KG1 (cell line): ENCODE results near the gene TNS2.
"Not testable (repeated sequence)": the region's sequence is repeated elsewhere in the genome, so short reads cannot be mapped to it uniquely, and the experiment has no call there.

ENCODE experiments used
- DNase-seq: peaks from one replicate; lab custom pipeline; 2025; lab: John Stamatoyannopoulos, UW

The TNS2 gene, protein sequence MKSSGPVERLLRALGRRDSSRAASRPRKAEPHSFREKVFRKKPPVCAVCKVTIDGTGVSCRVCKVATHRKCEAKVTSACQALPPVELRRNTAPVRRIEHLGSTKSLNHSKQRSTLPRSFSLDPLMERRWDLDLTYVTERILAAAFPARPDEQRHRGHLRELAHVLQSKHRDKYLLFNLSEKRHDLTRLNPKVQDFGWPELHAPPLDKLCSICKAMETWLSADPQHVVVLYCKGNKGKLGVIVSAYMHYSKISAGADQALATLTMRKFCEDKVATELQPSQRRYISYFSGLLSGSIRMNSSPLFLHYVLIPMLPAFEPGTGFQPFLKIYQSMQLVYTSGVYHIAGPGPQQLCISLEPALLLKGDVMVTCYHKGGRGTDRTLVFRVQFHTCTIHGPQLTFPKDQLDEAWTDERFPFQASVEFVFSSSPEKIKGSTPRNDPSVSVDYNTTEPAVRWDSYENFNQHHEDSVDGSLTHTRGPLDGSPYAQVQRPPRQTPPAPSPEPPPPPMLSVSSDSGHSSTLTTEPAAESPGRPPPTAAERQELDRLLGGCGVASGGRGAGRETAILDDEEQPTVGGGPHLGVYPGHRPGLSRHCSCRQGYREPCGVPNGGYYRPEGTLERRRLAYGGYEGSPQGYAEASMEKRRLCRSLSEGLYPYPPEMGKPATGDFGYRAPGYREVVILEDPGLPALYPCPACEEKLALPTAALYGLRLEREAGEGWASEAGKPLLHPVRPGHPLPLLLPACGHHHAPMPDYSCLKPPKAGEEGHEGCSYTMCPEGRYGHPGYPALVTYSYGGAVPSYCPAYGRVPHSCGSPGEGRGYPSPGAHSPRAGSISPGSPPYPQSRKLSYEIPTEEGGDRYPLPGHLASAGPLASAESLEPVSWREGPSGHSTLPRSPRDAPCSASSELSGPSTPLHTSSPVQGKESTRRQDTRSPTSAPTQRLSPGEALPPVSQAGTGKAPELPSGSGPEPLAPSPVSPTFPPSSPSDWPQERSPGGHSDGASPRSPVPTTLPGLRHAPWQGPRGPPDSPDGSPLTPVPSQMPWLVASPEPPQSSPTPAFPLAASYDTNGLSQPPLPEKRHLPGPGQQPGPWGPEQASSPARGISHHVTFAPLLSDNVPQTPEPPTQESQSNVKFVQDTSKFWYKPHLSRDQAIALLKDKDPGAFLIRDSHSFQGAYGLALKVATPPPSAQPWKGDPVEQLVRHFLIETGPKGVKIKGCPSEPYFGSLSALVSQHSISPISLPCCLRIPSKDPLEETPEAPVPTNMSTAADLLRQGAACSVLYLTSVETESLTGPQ (N-terminal part only)

DNA sequence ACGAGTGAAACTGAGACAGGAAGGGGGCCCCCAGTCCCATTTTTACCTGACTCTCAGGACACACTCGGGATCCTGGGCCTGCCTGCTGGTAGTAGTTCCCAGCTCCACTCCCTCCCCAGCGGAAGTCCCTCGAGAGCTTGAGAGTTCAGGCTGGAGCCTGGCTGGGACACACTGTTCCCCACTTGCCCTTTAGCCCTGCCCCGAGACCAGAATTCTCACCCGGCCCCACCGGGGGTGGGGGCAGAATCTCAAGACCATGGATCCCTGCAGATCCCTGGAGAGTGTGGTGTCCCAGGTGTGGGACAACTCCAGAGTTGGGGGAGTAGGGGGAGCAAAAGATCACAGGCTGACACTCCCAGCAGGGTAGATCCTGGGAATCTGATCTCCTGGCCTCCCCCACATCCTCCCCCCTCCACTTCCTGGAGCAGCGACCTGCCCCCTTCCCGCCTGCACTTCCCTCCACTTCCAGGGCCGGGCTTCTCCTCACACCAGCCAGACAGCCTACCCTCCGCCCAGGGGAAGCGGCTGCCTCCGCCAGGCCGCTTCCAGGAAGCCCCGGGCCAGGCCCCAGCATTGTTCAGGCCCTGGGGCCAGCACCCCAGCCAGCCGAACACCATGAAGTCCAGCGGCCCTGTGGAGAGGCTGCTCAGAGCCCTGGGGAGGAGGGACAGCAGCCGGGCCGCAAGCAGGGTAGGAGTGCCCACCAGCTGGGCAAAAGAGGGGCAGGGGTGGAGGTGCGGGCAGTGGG, at the start of gene TNS2:
TSS of gene TNS2 (plus strand) at position 495 of the 748 bp plus-strand sequence. CDS start at position 616, 121 bp downstream.
- DNase-seq = no peak

DNA sequence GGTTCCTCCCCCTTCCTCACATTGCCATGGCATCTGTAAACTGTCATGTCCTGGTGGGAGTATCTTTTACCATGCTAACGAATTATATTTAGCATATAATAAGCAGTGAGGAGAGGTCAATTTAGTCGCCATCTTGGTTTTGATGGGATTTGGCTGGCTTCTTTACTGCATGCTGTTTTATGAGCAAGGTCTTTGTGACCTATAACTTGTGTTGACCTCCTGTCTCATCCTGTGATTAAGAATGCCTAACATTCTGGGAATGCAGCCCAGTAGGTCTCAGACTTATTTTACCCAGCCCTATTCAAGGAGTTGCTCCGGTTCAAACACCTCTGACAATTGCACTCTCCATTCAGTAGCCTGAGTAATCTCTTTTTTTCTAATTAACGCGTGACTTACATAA, 45.7 kb upstream of the TNS2 start:
- no peak for DNase-seq

DNA sequence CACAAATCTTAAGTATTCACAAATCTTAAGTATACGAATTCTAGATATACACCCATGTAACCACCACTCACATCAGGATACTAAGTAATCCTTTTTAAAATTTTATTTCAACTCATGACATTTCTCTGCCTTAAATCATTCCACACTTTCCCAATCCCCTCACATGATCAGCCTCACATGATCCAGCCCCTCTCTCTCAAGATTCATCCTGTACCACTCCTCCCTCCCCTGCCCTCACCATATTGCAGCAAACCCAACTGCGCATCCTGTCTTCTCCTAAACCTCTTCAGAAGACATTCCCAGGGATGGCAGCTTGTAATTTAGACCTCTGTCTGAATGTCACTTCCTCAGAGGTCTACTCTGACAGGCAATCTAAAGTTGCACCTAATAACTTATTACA, 45.3 kb upstream of the TNS2 start:
- no peak for DNase-seq

DNA sequence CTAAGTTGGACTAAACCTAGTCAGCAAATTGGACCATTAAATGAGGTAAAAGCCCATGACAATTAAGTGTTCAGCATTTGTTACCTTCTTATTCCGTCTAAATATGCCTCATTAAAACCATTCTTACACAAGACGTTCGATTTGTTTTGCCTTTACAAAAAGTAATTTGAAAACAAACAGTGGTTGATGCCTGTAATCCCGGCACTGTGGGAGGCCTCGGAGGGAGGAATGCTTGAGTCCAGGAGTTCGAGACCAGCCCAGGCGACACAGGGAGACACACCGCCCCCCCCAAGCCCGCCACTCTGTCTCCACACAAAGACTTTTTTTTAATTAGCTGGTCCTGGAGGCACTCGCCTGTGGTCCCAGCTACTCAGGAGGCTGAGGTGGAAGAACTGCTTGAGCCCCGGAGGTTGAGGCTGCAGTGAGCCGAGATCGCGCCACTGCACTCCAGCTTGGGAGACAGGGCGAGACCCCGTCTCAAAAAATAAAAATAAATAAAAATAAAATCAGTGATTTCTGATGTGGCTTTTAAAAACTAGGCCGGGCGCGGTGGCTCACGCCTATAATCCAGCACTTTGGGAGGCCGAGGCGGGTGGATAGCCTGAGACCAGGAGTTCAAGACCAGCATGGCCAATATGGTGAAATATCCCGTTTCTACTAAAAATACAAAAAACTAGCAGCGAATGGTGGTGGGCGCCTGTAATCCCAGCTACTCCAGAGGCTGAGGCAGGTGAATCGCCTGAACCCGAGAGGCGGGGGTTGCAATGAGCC, 44.5 kb upstream of the TNS2 start:
- no peak for DNase-seq

DNA sequence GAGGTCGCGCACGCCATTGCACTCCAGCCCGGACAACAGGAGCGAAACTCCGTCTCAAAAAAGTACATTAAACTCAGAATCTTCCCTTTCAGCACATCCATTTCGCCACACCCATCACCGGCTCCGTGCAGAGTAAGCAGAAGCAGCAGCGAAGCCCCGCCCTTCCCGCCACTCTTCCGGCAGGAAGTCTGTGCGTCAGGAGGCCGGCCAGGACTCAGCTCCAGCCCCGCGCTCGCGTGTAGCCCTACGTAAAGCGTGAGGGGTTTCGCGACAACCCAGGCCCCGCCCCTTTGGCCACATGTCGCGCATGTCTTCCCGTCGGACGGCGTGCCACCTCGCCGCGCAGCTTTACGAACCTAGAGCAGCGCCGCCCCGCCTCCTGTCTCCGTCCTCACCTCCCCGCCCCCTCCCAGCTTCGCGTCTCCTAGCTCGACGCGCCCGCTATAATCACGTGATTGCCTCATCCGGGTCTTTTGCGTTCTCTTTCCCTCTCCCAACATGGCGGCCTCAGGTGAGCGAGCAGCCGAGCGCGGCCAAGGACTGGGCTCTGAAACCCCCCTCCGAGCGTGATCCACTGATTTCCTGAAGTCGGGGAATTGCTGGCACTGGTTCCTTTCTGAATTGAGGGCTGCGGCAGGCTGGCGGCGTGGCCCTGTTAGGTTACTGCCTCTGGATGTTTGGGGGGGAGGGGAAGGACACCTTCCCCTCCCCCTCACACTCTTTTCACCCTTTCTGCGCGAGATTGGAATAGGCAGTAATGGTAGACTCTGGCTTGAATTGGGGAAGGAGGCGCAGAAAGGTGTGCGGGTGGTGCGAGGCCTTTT, 43.7 kb upstream of the TNS2 start, which contains the start of gene EIF4B:
TSS of gene EIF4B (plus strand) at position 471 of the 824 bp plus-strand sequence. CDS start at position 499, 28 bp downstream.
- peak; percentile 73 for DNase-seq

DNA sequence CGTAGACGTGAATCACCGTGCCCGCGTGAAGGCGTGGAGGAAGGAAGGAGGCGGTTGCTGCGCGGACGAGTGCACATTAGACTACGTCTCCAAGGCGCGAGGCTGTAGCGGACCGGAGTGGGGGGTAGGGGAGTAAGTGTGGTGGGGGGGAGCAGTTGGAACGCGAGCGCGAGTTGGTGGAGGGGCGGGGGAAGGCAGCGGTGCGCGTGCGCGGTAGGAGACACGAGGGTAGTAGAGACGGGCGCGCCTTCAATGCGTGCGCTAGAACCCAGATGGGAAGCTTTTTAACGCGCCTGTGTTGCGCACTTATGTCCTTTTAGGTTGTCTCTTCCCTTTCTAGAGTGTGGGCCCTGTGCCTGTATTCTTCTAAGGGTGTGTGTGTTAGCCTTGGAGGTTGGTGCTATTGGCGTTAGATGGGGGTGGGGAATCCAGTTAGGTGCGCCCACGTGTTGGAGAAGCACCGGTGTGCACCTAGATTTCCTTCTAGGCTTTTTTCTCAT, 43.0 kb upstream of the TNS2 start:
- DNase-seq = no peak

DNA sequence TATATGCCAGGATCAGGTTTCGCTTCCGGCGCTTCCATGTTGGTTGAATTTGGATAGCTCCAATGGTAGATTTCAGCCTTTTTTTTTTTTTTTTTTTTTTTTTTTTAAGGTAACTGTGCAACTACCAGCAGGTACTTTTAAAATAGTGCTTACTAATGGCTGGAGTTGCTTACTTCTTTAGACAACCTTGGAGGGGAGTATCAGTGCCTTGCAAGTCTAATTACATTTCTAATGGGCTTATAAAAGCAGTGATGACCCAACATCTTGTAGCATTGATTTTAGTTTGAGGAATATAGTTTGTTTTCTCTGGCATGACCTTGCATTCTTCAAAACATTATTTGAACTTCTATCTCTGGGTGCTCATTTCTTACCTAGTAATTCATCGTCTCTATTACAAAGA, 42.5 kb upstream of the TNS2 start:
- DNase-seq = no peak

DNA sequence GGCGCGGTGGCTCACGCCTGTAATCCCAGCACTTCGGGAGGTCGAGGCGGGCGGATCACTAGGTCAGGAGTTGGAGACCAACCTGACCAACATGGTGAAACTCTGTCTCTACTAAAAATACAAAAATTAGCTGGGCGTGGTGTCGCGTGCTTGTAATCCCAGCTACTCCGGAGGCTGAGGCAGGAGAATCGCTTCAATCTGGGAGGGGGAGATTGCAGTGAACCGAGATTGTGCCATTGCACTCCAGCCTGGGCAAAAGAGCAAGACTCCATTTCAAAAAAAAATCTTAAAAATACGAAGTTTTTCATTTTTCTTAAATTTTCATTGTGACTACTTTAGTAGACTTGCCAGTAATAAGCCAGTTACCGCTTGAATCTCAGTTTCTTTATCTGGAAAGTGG, 41.1 kb upstream of the TNS2 start:
- DNase-seq = not testable (repeated sequence)

DNA sequence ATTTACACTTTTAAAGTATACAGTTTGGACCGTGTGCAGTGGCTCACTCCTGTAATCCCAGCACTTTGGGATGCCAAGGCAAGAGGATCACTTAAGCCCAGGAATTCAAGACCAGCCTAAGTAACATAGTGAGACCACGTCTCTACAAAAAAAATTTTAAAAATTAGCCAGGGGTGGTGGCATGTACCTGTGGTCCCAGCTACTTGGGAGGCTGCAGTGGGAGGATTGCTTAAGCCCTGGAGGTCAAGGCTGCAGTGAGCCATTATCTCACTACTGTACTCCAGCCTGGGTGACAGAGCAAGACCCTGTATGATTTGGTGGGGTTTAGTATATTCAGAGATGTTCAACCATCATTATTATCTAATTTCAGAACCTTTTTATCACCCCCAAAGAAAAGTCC, 38.9 kb upstream of the TNS2 start:
- DNase-seq = no peak

DNA sequence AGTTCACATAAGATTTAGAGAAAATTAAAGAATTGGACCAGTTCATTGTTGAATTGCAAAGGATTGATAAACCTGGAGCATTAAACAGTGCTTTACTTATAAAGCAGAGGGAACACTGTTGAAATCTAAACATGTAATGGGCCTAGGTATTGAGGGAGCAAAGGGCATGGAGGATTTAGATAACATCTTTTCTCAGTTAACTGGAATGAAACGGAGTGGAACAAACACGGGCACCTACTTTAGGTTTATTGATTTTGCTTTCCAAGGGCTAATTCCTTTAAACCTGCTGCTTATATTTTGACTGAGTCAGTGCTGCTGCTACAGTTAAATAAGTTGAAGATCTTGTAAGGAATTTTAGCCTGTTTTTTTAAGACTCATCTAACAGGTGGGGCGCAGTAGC, 38.0 kb upstream of the TNS2 start:
- DNase-seq = no peak

DNA sequence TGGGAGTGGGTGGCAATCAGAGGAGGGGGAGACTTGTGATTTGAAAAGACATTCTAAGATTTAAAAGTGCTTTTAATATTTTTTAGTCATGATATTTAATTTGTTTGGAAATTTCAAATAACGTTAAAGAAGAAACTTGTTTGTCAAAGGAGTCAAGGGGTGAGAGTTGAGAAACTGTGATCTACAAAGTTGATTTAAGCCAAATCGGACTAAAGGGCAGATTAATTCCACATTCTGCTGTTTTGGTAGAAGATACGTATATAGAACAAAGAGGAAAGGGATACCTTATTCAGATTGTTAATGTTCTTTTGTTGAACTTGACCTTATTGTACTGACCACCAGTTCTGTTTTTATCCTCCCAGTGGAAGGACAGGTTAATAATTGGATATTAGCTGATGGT, 36.9 kb upstream of the TNS2 start:
- DNase-seq = no peak

DNA sequence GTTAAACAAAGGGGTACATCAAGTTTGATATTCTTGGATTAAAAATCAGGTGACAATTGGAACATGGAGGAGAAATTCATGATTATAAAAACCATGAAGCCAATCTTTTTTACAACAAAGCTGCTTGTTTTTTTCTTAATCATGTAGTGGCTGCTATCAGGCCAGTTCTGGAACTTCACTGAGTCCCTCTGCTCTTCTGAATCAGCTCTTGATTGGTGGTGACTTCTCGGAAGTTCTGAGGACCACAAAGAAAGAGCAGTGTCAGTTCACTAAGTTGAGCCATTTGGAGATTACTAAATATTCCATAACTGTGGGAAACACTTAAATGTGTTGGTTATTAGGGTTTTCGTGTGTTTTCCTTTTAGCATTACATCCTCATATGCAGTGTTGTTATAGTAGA, 35.2 kb upstream of the TNS2 start:
- no peak for DNase-seq

DNA sequence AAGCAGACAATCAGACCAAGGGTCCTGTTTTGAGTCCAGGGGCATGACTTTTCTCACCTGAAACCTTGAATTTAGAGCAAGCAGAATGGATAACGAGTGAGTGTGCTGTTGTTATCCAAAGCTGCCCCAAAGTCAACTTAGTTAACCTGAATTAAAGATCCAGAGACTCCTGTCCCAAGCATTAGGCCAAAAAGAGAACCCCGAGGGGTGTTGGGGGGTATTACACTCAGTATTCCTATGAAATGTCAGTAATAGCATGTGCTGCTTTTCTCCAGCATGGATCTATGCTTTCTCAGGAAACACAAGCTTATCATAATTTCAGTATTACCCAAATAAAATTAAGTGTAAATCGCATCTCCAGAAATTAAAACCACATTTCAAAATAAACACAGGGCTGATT, 24.6 kb upstream of the TNS2 start:
- no peak for DNase-seq

DNA sequence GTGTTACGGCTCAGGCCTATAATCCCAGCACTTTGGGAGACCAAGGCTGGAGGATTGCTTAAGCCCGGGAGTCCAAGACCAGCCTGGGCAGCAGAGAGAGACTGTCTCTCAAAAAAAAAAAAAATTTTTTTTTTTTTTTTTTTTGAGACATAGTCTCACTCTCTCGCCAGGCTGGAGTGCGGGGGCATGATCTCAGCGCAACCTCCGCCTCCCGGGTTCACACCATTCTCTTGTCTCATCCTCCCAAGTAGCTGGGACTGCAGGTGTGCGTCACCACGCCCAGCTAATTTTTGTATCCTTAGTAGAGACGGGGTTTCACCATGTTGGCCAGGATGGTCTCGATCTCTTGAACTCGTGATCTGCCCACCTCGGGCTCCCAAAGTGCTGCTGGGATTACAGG, 22.9 kb upstream of the TNS2 start:
- DNase-seq = not testable (repeated sequence)

DNA sequence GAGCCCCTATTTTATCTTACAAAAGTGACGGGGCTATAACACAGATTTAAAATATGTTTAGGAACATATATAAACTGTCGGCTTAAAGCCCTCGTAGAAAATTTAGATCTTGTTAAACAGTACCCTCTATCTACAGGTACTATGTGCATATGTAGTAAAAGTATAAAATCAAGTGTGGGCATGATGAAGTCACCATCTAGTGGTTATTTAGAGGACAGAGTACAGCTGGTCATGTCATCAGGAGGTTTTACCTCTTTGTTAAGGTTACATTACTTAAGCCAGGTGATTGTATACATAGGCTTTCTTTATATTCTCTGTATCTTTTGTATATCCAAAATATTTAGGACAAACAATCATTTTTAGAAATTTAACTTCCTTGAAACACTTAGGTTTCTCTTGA, 18.2 kb upstream of the TNS2 start:
- DNase-seq = no peak

DNA sequence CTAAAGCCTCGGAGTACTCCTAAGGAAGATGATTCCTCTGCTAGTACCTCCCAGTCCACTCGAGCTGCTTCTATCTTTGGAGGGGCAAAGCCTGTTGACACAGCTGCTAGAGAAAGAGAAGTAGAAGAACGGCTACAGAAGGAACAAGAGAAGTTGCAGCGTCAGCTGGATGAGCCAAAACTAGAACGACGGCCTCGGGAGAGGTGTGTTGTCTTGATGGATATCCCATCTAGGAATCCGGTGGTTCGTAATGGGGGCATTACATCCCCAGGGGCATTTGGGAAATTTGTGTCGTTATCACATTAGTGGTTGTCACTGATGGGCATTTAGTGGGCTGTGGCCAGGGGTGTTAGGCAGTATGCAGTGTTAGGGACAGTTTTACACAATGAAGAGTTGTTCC, 16.0 kb upstream of the TNS2 start:
- not testable (repeated sequence) for DNase-seq

DNA sequence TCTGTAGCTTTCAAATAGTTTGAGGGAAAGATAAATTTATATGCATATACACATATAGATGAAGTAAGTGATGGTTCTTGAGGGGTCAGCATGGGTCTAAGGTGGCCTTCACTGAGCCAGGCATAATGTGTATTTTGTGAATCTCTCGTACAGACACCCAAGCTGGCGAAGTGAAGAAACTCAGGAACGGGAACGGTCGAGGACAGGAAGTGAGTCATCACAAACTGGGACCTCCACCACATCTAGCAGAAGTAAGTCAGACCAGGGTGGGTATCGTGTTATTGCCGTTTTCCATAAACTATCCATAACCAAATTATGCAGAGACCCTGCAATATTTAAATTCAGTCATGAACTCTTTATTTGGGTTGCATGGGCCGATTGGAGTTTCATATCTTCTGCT, 15.4 kb upstream of the TNS2 start:
- no peak for DNase-seq

DNA sequence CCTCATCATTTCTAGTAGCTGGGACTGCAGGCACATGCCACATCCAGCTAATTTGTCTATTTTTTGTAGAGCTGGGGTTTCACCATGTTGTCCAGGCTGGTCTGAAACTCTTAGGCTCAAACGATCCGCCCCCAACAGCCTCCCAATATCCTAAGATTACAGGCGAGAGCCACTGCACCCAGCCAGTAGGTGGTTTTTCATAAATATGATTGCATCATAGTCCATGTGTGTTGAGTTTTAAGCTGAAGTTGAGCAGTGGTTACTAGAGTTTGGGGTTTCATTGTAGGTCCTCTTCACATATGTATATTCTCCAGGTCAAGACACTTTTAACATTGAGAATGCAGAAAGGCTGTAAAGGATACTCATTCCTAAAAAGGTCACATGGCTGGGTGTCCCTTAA, 13.1 kb upstream of the TNS2 start:
- DNase-seq = no peak

DNA sequence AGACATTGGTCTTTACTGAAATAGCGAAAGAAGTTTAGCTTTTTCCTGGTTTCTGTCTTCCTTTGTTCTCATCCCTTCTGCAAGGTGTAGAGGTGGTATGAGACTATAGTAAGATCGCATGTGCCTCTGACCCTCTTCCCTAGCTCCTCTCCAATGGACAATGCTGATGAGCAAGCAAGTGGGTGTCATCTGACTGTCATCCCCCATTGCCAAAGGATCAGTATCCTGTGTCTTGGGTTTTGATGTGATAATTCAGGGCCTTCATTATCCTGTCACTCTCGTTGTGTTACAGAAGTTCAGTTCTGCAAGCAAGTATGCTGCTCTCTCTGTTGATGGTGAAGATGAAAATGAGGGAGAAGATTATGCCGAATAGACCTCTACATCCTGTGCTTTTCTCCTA, 10.0 kb upstream of the TNS2 start:
- DNase-seq = no peak
